AG09309 (cell line): ENCODE results near the gene CTSL.

Experiments used
- DNase-seq: peaks from one replicate; pipeline ENCODE4 v3.0.0-alpha.2; 2010; ENCODE audit warnings: low read depth
- H3K4me3 ChIP-seq: 2 replicates; pipeline ENCODE4 v1.5.1; 2011; ENCODE audit warnings: mild to moderate bottlenecking, low read depth, low read length, moderate library complexity; ENCODE audit not compliant: control insufficient read depth
- TF ChIP-seq, protein P1 (sequence below): IDR thresholded peaks from 2 replicates; pipeline ENCODE4 v1.5.1; 2011; ENCODE audit warnings: mild to moderate bottlenecking, low read depth, low read length, inconsistent platforms; ENCODE audit not compliant: insufficient read depth, control insufficient read depth; ENCODE audit errors: missing control alignments

The CTSL gene

DNA sequence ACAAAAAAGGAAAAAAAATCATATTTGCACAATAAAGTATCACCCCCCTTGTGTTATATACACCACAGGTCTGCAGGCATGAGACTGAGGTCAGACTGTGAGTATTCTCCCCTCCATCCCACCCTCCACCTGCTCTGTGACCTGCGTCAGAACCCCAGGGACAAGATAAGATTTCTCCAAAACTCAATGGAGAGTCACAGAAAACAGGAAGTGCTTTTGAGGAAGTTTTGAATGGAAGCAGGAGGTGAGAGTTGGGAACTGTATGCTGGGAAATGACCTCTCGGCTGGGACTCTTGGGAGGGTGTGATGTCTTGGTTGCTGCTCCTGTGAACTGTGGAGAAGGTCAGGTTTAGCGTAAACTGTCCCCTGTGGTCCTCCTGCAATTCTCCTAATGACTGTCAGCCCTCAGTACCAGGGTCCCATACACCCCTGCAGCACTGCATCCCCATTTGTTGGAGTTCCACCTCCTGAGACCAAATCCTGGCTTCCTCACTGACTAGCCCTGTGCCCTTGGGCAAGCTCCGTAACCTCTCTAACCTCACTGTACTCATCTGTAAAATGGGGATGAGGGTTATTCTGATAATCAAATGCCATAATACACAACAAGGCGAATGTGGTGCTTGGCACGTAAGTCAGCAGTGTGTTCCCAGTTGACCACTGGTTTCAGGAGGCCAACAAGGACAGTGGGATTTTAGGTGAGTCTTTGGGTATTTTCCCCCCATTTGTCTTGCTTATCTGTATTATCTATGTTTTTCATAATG lies 6.9 kb upstream of the CTSL start:
- no peak overlapping the region for H3K4me3 ChIP-seq
- no peak for DNase-seq
- TF ChIP-seq, protein P1, sequence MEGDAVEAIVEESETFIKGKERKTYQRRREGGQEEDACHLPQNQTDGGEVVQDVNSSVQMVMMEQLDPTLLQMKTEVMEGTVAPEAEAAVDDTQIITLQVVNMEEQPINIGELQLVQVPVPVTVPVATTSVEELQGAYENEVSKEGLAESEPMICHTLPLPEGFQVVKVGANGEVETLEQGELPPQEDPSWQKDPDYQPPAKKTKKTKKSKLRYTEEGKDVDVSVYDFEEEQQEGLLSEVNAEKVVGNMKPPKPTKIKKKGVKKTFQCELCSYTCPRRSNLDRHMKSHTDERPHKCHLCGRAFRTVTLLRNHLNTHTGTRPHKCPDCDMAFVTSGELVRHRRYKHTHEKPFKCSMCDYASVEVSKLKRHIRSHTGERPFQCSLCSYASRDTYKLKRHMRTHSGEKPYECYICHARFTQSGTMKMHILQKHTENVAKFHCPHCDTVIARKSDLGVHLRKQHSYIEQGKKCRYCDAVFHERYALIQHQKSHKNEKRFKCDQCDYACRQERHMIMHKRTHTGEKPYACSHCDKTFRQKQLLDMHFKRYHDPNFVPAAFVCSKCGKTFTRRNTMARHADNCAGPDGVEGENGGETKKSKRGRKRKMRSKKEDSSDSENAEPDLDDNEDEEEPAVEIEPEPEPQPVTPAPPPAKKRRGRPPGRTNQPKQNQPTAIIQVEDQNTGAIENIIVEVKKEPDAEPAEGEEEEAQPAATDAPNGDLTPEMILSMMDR: no peak

DNA sequence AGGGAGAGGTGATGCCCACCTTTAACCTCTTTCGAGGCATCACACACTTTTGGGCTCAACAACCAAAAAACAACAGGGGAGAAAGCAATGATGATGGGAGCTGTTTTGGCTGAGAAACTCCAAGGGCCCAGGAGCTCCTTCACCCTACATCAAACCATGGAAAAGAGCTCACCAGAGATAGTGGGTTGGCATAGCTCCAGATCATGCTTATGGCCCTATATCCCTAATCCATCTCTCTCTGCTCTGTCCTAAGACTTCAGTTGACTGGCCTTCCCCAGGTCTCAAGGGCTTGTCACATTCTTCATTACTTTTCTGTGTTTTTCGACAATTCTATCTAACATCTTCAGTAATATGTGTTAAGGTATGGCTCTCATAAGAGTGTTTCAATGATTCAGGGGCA lies 5.7 kb upstream of the CTSL start:
- no peak overlapping the region for H3K4me3 ChIP-seq
- TF ChIP-seq, protein P1: no peak
- no peak for DNase-seq

DNA sequence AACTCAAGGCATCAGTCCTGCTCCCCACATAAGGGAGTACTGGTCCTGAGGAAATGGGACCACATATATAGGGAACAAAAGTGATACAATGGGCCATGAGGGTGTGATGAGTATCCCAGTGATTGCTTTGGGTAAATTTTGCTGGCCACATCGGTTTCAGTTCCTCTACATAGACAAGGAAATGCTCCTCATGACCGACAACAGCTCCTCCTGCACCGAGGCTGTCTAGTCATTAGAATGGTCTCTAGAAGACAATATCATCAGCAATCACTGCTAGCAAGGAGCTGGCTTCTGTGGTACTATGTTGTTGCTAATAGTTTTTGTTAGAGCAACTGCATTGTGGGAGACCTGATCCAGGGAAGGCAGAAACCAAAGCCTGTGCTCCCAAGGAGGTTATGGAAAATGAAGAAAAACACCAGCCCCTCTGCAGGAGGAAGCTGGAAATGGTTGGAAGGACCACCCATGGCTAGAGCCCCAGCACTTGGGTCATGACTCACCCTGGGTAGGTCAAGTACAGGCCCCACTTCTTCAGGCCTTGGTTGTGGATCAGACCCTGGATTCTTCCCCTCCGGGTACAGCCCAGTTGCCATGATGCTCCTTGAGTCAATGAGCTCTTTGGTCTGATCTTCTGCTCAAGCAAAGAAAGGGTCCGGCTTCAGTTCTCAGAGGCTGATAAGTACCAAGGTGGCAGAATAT lies 3.4 kb upstream of the CTSL start:
- TF ChIP-seq, protein P1: no peak
- DNase-seq: no peak
- no peak overlapping the region for H3K4me3 ChIP-seq

DNA sequence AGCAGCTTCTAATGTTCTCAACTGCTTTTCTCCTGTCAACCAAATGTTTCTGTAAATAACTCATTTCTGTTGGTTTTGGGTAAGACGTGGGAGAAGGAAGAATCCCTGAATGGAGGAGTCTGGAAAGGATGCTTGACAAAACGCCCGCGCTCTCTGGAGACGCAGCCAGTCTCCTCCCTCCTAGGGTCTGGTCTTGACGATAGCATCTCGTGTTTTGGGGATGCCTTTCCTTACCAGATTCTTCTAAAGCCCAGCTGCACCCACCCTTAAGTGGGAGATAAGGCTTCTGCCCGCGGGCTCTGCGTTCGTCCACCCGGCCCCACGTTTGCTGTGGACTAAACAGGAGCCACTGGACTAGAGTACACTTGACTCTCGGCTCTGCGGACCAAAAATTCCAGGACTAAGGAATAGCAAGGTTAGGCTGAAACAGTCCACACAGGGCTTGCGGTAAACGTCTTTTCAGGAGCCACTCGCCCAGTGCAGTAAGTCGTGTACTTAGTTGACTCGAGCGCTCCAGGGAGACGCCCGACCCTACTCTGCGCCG lies 491 bp upstream of the CTSL start:
- TF ChIP-seq, protein P1: no peak
- peak overlapping the region; percentile 63 for H3K4me3 ChIP-seq
- DNase-seq: no peak

DNA sequence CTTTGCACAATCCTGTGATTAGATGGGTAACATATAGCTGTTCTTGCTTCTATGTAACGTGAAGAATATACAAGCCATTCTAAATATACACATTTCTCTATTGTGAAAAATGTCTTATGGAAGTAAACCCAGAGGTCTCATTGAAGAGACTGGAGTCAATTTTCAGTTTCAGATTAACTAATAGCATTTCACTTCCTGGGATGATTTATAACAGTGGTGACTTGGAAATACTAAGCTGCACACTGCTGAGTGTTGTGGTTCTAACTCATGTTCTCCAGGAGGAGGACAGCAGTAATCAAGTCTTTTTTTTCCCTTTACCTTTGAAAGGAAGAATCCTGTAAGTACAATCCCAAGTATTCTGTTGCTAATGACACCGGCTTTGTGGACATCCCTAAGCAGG lies 3.3 kb downstream of the CTSL start:
- no peak for DNase-seq
- TF ChIP-seq, protein P1: no peak
- H3K4me3 ChIP-seq: no peak overlapping the region

DNA sequence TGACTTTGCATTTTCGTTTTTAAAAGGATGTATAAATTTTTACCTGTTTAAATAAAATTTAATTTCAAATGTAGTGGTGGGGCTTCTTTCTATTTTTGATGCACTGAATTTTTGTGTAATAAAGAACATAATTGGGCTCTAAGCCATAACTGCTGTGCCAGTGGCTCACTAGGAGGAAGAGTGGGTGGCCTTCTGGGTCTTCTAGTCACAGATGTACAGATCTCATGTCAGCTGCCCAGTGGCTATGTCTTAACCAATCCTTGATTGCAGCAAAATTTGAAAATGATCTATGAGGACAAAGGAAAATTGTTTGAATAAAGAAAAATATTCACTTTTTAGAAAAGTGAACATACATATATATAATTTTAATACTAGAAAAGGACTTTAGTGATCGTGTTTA lies 5.4 kb downstream of the CTSL start:
- DNase-seq: no peak
- H3K4me3 ChIP-seq: no peak overlapping the region
- TF ChIP-seq, protein P1: no peak
